Stimulated activated CD4-positive, alpha-beta T cell treated with anti-CD3 and anti-CD28 coated beads, Interleukin-2, amount 100 ng/mL, for 24 hours (primary cell): ENCODE measurements around the gene RAD21L1.

Source experiments
- DNase-seq, 2 donors: peaks; one replicate each; pipeline ENCODE4 v3.0.0-alpha.2; 2020

RAD21L1 gene

GRCh38 chr20:1225783-1226654, at the start of gene RAD21L1:
Gene RAD21L1, plus strand, starts transcription at chr20:1226044. Its CDS starts 2,410 bp downstream, at chr20:1228454.
- DNase-seq, result peak; percentile 79 to 83

GRCh38 chr20:1177680-1178079, 48.2 kb upstream of the RAD21L1 start:
- no peak for DNase-seq

DNA sequence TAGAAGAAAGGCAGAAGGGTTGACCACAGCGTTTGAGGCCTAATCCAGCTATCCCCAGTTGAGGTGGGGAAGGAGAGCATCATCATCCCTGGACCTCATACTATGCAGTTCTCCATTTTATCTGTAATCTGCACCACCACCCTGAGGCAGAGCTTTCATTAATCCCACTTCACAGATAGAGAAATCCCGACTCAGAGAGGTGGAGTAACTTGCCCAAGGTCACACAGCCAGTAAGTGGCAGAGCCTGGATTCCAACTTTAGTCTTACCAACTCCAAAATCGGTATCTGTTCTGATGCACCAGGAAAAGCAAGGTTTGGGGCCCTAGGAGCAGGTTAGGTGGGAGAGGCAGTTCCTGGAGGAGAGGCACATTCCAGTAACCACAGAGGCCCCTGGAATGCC, 47.7 kb upstream of the RAD21L1 start:
- no peak for DNase-seq

GRCh38 chr20:1178623-1179022, 47.2 kb upstream of the RAD21L1 start:
- no peak for DNase-seq

DNA sequence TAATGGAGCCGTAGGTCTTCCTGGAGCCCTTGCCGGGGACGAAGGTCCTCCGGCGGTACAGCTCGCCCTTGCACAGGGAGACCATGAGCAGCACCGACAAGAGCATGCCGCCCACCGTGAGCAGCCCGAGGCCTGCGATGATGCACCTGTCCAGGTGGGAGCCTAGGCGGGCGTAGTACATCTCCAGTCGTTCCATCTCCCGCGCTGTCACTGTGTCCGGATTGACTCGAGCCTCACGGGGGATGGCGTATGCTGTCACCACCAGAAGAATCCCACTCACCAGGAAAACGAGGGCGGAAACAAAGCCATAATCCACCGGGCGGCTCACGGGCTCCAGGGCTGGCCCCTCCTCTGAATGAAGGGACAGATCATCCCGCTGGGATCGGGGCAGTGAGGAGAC, 44.9 kb upstream of the RAD21L1 start:
- no peak for DNase-seq

DNA sequence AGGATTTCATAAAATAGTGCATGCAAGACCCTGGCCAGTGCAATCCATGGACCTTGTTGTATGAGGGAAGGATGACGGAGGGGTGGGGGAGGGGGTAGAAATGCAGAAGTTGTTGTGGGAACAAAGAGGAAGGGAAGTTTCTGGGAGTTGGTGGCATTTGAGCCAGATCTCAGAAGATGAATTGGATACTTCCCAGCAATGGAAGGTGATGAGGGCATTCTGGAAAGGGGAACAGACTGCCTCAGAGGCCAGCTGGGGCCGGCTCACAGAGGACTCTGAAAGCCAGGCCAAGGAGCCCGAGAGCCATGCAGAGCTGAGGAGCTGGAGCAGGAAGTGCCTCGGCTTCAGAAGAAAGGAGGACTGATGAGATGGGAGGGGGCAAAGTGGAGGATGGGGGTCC, 43.7 kb upstream of the RAD21L1 start:
- no peak for DNase-seq

DNA sequence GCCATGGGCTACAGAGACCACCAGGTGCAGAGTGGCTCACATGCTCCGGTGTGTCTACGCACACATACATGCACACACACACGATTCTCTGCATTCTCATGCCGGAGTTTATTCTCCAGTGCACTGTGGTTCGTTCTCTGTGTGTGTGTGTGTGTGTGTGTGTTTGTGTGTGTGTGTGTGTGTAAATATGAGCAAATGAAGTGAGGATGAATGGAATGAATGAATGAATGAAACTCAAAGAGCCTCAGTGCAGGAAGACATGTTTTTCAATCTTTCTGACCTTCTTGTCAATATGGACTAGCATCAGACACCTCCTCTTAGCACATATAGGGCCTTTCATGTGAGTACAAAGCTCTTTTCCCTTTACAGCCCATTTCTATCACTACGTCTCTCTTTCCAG, 42.7 kb upstream of the RAD21L1 start:
- no peak for DNase-seq

GRCh38 chr20:1184260-1184637, 41.6 kb upstream of the RAD21L1 start:
- no peak for DNase-seq

DNA sequence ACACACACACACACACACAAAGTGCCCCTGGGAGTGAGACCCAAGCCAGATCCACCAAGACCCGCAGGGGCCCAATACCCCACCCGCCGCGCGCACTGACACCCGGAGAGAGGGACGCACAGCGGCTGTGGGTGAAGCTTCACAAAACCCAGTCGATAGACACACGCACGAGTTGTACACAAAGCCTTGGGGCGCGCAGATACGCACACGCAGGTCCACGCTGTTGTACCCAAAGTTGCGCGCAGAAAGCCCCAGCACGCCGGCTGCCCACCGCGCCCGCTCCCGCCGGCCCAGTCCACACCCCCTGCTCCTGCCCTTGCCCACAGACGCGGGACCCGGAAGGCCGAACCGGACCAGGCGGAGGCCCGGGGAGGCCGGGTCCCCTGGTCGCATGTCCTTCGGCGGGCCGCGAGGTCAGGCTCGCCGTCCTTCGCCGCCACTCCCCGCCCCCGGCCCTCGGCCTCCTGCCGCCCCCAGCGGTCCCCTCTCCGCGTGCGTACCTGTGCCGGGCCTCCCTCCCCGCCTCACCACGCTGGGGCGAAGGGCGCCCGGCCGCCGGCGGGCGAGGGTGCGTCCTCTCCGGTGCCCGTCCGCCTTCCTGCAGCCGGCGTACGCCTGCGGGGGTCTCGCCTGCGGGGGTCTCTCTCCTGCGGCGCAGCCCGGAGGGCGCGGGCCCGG, 41.1 kb upstream of the RAD21L1 start, which contains the start of gene TMEM74B:
Gene TMEM74B (minus strand): TSS at position 344 of the 678 bp plus-strand sequence. CDS start 1,180 bp downstream, outside the sequence.
- peak in 1 of 2 donors; percentile 10 for DNase-seq

- DNase-seq, result peak in 1 of 2 donors; percentile 22
Measured at GRCh38 chr20:1185316-1185741, 40.5 kb upstream of the RAD21L1 start.

- DNase-seq, result peak; percentile 56 to 68
Measured at GRCh38 chr20:1185790-1186334, 40.0 kb upstream of the RAD21L1 start.

DNA sequence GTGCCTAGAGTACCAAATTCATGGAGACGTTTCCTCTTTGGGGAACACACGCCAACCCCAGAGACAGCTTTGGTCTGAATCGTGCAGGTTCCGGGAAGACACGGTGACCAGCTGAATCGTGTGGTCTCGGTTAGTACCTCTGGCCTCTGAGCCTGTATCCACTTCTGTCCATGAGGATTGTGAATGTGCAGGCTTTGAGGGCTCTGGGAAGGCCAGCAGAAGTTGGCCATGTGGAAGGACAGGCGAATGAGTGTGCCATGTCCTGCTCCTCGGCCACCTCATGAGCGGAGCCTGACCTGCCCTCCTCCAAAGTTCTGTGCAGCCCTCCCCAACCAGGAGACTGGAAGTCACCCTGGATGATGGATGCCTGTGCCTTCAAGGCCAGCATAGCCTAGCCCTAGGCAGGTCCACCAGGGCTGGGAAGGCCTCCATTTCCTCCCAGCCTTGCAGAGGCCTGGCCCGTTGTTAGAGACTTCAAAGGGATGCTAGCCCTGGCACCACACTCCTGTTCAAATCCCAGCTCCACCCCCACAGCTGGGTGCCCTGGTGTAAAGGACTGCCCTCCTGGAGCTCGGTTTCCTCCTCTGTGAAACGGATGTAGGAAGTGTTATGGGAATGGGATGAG, 39.4 kb upstream of the RAD21L1 start:
- DNase-seq, result no peak

GRCh38 chr20:1187605-1188171, 38.2 kb upstream of the RAD21L1 start:
- no peak for DNase-seq

DNA sequence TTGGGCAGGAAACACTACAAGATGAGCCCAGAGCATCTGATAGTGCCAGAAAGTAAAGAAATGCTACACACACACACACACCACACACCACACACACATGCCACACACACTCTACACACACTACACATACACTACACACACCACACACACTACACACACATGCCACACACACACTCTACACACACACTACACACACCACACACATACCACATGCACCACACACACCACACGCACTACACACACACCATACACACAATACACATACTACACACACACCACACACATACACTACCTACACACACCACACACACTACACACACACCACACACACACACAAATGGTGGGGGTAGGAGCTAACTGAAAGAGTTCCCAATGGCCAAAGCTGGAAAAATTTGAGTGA, 37.5 kb upstream of the RAD21L1 start:
- DNase-seq, result no peak

DNA sequence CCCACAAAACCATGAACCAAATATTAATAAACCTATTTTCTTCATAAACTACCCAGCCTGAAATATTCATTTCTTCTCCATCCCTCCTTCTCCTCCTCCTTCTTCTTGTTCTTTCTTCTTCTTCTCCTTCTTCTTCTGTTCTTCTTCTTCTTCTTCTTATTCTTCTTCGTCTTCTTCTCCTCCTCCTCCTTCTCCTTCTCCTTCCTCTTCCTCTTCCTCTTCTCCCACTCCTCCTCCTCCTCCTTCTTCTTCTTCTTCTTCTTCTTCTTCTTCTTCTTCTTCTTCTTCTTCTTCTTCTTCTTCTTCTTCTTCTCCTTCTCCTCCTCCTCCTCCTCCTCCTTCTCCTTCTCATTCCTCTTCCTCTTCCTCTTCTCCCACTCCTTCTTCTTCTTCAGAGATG, 36.0 kb upstream of the RAD21L1 start:
- no peak for DNase-seq

DNA sequence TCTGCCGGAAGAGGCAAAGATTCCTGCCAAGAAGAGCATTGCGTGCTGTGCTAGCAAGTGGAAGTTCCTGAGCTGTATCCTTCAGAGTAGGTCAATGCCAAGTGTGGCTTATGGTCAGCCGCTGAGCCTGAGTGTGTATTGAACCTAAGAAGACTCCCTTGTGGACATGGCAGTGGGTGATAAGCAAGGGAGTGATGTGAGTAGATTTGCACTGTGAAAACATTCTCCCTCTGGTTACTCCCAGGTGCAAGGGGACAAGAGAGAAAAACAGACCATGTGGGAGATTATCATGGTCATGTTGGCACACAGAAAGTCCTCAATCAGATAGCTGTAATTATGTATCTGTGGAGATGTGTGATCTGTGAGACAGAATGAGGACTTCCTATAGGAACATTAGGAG, 35.0 kb upstream of the RAD21L1 start:
- DNase-seq, result no peak

DNA sequence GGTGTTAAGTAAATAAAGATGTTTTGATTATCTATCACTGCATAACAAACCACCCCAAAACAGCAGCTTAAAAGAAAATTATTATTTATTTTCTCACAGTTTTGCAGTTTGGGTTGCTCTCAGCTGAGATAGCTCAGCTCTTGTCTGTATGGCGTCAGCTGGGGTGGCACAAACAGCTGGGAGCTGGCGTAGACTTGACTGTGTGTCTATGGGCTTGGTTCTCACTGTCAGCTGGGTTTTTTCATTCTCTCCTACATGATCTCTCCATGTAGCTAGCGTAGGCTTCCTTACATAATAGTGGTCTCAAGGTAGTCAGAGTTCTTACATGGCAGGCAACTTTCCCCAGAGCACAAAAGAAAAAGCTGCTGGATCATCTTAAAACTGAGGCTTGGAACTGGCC, 34.5 kb upstream of the RAD21L1 start:
- DNase-seq, result no peak

DNA sequence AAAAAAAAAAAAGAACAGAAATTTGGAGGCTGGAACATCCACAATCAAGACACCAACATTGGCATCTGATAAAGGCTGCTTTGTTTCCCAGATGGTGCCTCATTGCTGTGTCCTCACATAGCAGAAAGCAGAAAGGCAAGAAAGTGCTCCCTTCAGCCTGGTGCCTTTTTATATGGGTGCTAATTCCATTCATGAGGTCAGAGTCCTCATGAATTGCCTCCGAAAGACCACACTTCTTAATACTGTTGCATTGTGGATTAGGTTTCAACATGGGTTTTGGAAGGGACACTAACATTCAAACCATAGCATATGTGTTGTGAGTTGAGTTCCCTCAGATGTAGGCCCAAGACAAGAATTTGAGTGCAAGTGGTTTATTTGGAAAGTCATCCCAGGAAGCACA, 30.6 kb upstream of the RAD21L1 start:
- no peak for DNase-seq

DNA sequence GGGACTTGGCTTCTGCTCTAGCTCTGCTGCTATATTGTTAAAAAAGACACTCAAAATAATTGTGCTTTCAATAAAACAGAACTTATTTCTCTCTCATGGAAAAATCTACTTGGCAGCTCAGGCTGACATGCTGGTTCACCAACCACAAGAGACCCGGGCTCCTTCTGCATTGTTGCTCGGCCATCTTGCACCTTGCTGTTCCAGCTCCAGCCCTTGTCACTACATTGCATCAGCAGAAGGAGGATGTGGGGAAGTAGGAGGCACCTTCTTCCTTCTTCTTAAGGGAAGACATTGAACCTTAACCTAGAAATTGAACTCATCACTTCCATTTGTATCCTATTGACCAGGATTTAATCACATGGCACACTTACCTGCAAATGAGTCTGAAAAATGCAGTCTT, 29.2 kb upstream of the RAD21L1 start:
- DNase-seq, result no peak

DNA sequence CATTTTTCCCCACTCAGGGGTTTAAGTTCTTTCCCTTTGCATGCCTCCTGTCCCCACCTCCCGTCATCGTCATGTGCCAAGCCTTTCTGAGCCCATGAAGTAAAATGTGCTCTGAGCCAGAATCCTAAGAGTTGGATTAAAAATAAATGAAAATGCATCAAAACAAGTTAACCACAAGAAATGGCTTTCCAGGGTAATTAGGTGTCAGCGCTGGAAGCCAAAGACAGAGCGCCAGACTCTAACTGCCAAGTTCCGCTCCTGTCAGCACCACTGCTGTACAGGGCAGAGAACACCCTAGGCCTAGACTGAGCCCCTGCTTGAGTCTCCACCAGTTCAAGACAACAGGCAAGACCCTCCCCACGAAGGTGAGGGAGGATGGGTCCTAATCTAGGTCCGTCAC, 28.0 kb upstream of the RAD21L1 start:
- DNase-seq, result no peak

GRCh38 chr20:1198751-1199150, 27.1 kb upstream of the RAD21L1 start:
- no peak for DNase-seq

DNA sequence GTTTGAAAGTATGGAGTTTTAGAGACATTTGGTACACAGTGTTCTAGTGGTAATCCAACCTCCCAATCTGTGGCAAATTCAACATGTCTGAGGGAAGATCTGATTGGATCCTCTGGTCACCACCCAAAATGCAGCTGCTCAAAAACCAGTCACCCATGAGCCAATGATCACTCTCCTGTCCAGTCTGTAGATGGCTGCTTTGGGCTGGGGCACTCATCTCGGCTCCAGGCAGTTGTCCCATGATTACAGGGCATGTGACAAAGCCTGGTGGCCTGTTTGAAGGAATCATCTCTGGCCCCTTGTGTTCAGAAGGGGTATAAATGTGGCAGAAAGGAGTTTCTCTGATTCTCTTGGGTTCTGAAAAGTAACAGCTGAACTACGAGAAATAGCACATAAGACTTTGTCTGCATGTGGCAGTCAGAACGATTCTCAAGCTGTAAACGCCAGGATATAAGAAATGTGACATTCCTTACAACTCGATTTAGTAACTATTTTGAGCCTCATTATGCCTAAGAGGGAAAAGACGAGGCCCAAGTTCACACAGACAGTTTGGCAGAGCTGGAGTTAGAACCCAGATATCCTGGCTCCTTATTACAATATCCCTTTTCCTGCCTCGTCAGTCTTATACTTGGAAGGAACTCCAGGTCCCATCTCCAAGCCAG, 26.5 kb upstream of the RAD21L1 start:
- no peak for DNase-seq

GRCh38 chr20:1199964-1200363, 25.9 kb upstream of the RAD21L1 start:
- no peak for DNase-seq
